ENCODE results near the gene TFF2. TPM values are rescaled to one million over a fixed set of nuclear protein-coding genes. Genes with fewer than 3 reads are reported as not detected.
A peak's percentile ranks its signal among the peaks of the same experiment; 100 is the strongest.

Gene TFF2
- total RNA-seq, 1 donor from 2014 or later, result not detected

DNA sequence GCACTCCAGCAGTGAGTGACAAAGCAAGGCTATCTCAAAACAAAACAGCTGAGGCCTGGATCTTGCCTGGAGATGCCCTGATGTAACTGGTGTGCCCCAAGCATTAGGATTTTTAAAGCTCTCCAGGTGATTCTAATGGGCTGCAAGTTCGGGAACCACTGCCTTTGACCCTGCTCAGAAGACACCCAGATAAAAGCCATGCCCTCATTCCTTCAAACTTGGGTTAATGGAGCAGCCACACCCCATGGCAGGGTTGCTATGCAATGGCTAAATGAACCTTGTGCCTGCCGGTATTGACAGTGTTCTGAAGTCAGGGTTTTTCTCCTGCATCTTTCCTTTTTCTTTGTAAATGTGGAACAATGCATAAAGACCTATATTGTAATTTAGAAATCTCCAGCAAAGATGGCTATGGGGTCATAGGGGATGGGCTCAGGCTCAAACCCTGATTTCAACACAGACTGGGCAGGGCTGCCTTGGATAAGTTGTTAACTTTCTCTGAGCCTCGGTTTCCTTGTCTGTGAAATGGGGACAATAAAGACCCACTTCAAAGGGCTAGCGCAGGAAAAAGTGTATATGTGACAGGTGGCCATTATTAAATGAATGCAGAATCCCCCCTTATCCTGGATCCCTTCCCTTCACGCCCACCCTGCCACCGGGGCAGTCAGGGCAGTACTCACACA, 36.0 kb downstream of the TFF2 start:
- ATAC-seq (ENCODE audit: poor library complexity) (no peak), DNase-seq (no peak)
- intact Hi-C loops (cut with DNase I), result no loop called here

DNA sequence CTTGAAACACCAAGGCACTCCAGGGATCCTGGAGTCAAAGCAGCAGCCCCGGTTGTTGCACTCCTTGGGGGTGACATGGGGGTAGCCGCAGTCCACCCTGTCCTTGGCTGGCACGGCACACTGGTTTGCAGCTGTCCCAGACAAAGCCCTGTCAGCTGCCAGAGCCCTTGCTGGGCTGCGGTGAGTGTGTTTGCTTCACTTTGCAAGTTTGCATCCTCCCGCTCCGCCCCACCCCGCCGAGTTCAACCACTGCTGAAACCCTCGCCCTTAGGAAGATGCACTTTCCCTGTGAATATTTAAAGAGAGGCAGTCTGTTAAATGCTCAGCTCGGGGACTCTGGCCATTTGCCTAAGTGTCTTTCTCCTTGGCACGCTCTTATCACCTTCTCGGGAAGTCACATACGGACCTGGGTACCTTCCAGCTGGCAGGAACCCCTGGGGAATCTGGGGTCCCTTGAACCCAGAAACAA, 37.3 kb downstream of the TFF2 start:
- DNase-seq, result no peak
- ATAC-seq (ENCODE audit: poor library complexity), result no peak
- intact Hi-C loops (cut with DNase I), result no loop called here

DNA sequence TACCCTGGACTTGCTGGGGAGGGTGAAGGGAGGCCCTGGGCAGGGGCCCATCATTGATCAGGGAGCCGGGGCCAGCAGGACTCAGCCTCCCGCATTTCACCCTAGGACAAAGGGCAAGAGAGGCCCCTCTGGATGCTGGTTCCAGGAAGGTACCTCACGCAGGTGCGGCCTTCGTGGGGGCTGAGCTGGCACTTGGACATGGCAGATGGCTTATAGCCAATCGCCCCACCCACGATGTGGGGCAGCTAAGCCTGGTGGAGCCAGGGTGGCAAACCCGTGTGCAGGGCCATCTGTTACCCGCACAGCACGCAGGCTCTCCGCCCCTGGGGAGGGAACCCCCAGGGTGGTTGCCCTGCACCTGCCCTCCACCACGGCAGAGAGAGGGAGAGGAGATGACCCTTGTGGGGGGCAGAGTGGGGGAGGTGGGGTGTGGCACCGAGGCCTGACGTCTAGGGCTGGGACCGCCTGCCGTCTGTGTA, 38.1 kb downstream of the TFF2 start:
- ATAC-seq (ENCODE audit: poor library complexity) (no peak), DNase-seq (no peak)
- intact Hi-C loops (cut with DNase I), result no loop called here

DNA sequence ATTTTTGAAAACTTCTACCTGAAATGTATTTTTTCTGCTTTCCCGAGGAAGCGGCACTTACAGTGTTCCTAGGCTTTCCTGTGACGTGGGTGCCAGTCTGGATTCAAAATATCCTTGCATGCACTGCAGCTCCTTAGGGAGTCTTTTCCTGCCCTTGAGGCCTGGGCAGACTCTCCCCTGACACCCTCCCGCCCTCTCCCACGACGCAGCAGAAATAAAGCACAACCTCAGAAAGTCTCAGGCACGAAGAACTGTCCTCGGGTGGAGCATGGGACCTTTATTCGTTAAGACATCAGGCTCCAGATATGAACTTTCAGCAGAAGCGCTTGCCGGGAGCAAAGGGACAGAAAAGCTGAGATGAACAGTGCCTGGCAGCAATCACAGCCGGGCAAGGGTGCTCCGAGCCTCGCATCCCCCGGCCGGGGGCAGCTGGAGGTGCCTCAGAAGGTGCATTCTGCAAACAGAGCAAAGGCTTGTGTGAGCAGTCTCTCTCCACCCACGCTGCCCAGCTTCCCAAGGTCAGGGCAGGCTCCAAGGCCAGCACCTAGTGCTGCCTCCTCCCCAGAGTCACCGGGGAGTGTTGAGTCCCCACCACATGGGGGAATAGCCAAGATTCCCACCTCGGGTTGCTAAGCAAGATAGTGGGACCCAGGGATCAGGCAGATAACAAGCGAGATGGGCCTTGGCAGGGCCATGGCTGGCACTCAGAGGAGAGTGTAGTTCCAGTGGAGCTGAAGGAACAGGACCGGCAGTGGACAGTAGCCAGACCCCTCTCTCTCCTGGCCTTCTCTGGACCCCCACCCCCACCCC, 38.8 kb downstream of the TFF2 start:
- intact Hi-C loops (cut with DNase I), result no loop called here
- ATAC-seq (ENCODE audit: poor library complexity) (no peak), DNase-seq (no peak)

DNA sequence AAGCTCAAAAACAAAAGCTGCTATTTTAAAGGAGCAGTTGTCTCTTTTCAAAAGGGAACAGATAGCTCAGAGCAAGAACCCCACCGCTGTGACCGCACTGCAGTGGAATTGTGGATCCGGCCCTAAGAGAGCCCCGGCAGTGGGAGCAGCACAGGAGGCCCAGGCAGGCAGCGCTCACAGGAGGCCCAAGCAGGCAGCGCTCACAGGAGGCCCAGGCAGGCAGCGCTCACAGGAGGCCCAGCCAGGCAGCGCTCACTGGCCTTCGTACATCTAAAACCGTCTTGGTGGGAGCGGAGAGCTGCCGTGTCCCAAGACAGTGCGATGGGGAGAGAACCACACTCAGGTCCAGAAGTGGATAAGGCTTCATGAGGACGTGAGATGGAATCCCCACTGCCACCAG, 39.6 kb downstream of the TFF2 start:
- no peak for ATAC-seq (ENCODE audit: poor library complexity)
- intact Hi-C loops (cut with DNase I), result no loop called here

DNA sequence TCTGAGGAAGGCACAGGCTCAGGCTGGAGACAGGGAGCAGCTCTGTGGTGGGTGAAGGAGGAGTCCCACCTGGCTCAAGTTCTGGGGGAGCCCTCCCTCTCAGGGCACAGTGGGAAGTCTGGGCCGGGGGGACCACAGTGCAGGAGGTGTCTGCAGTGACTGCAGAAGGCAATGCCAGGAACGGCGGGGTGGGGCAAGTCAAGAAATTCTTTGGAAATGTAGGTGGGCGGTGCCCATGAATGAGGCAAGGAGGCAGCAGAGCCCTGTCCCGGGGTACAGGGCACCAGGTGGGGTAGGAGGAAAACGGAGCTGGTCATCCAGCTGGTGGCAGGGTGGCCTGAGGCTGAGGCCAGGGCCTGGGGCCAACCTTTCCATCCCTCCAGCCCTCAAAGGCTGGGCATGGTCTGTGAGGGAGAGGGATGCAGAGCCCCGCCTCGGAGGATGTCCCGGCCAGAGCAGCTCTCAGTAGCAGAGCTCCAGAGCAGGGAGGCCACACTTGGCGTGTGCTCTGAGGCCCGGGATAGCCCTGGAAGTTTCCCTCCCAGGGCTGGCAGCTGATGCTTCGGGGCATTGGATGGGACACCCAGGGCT, 40.3 kb downstream of the TFF2 start:
- DNase-seq, result no peak
- intact Hi-C loops (cut with DNase I), result no loop called here

More for the DNA sequence above, 39.6 kb downstream of the TFF2 start:
- DNase-seq, result no peak

DNA sequence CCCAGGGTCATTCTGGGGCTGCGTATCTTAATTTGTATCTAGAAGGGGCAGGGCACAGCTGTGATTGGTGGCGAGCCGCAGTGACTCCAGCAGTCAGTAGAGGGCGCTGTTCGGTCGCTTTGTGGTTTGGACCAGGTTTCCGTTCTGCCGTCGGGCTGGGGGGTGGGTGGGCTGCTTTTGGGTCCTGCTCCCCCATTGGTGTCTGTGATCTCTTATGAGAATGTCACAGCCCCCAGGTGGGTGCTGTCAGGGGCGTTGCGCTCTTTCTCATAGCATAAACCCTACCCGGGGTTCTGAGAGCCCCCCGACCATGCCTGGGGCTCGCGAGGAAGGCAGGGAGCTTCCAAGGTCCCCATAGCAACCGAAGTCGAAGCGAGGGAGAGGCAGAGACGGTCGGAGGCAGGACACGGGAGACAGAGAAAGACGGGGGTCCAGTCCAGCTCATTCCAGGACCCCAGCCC, 41.0 kb downstream of the TFF2 start:
- intact Hi-C loops (cut with DNase I), result no loop called here
- ATAC-seq (ENCODE audit: poor library complexity) (peak; percentile 52), DNase-seq (no peak)

More for the DNA sequence above, 40.3 kb downstream of the TFF2 start:
- ATAC-seq (ENCODE audit: poor library complexity), result no peak

DNA sequence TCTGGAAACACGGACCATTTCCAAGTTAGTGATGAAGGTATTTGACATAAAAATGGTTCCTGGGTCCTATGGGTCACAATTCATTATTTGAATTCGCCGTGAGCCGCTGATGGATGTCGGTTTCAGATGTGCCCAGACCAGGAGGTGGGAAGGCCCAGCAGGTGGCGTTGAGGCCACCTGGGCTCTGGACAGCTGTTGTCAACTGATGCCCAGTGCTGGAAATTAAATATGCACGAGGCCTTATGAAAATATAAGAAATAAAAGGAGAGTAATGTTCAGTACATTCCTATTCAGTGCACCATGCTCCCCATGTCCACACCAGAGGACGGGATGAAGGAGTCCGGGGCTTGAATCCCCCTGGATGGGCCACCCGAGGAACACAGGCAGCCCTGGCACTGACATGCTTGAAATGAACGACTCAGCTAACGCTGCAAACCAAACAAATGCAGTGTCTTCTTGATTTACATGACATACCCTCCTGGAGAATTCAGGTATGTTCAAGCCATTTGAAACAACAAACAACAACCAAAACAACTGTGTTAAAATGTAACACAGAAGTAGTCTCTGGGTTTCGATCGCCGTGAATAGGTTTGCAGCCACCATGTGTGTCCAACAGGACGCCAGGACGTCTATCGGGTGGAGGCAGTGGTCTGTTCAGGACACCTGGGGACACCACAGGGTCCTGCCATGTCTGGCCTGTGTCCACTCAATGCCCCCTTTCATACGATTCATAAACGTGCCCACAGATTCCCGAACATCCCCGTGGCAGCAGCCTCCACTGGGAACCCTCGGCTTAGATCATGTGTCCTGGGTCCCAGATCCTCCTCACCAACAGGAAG, 41.7 kb downstream of the TFF2 start:
- no peak for DNase-seq
- intact Hi-C loops (cut with DNase I), result no loop called here
- ATAC-seq (ENCODE audit: poor library complexity), result no peak

DNA sequence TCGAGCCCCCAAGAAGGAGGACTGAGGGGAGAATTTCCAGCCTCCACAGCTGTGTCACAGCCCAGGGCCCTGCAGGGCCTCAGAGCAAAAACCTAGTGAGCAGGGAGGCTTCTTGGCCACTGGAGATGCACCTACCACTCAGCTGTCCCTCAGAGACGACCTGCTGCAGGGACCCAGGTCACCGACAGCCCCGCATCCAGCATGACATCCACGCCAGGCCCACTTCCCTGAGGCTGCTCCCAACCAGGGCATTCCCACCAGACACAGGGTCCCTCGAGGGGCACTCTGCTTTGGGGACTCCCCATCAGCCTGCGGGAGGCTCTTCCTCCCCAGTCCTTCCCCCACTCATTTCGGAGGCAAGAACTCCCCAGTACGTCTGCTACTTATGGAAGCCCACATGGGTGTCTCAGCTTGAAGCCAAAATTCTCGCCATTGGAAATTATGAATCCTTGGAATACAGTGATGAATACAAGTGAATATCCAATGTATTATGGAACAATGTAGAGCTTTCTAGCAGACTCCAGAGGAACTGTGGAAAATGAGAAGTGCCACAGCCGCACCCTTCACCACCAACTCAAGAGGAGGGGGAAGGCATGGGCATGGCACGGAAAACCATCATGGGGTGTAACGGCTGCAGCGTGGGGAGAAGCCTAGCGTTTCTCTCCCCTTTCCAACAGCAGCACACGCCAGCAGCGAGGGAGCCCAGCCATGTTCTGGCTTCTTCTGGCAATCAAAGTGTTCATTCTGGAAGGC, 42.5 kb downstream of the TFF2 start:
- ATAC-seq (ENCODE audit: poor library complexity), result no peak
- intact Hi-C loops (cut with DNase I), result no loop called here
- DNase-seq, result no peak

DNA sequence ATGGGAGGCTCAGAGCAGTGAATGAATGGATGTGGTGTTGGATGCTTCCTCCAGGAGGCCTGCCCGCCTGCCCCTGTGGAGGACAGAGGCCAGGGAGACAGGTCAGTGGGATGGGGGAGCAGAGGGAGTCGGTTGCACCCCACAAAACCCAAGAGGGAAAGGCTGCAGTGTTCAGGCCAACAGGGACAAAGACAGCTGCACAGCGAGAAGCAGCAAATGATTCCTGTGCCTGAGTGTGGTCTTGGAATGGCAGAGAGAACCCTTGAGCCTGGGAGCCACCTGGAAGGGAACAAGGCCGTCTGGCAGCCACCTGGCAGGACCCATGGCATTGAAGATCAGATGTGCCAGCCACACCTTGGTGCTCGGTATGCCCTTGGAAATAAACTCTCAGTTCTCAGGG, 43.7 kb downstream of the TFF2 start:
- DNase-seq (no peak), ATAC-seq (ENCODE audit: poor library complexity) (no peak)
- intact Hi-C loops (cut with DNase I), result no loop called here

DNA sequence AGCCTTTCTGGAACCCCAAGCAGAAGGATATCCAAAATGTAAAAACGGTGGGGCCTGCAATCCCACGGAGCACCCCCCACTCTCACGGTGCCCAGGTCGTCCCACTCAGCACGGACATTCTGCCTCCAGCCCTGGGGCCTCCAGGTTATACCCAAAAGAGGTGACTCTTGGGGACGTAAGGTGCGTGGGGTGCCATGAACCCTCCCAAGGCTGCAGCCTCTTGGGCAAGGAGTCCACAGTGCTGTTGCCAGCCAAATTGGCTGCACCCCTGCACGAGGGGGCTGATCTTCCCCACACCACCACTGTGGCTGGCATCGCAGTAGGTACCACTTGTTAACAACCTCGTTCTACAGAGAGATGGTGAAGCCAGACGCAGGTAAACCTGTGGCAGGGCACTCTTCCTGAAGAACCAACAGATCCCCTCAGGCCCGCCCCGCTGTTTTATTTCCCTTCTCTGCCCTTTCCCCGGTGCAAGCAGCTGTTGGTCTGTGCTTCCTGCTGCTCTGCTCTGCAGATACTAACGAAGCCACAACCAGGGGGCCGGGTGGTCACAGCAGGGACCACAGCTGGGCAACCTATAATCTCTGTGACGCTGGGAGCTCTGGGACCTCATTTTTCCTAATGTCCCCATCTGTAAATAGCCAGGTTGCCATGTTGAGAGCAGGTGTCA, 44.3 kb downstream of the TFF2 start:
- ATAC-seq (ENCODE audit: poor library complexity), result no peak
- no peak for DNase-seq
- intact Hi-C loops (cut with DNase I), result no loop called here

DNA sequence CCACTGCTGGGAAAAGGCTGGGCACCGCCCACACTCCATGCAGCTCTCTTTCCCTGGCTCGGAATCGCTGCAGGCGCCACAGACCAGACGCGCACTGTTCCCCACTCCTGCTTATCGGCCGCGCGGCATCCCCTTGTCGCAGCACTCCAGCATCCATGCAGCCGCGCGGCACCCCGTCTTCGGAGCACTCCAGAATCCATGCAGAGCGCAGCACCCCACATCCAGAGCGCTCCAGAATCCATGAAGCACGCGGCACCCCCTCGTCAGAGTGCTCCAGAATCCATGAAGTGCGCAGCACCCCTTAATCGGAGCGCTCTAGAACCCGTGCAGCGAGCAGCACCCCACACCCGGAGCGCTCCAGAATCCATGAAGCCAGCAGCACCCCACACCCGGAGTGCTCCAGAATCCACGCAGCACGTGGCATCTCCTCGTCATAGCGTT, 45.1 kb downstream of the TFF2 start:
- no peak for DNase-seq
- intact Hi-C loops (cut with DNase I), result no loop called here
- ATAC-seq (ENCODE audit: poor library complexity), result no peak

DNA sequence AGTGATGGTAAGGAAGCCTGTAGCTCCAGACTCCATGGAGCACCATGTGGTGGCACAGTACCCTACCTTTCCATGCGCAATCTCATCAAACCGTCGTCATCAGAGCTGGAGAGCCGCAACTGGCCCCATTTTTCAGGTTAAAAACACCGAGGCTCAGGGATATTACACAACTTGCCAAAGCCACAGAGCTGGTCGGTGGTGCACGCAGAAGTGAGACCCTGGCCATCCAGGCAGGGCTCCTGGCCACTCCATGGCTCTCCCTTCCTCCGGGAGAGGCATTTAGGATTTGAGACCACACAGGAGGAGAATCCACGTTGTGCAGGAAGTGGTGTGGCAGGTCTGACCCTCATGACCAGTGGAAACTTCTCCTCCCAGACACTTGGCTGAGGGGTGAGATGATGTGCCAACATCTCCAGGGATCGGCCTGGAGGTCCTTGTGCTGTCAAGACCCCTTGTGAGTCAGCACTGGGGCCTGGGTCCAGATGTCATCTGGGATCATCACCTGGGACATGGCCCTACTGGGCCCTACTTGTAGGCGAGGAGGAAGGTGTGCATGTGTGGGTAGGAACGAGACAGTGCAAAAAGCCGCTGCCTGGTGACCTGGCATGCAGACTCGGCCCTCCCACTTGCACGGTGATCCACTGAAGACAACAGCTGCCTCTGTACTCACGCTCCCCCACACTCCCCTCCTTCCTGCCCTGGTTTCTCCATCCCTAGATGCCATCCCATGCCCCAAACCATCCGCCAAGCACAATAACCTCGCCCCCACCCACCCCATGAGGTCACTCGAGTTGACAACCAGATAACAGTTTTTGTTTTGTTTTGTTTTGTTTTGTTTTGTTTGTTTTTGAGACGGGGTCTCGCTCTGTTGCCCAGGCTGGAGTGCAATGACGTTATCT, 46.0 kb downstream of the TFF2 start:
- intact Hi-C loops (cut with DNase I), result no loop called here
- DNase-seq, result peak; percentile 39
- no peak for ATAC-seq (ENCODE audit: poor library complexity)

DNA sequence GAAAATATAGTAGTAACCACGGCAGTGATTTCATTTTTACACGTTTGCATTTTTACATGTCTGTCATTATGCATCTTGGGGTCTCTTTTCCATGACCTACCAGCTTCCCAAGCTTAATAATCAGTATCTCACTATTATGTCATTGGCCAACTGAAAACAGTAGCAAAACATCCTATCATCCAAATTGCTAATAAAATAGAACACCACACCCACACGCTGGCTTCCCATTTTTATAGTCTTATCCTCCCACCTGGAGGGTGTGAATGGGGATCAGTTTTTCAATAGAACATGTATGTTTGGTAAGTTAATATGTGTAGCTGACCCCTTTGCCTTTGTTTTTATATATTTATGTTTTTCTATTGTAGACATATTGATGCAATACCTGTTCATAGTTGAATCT, 47.4 kb downstream of the TFF2 start:
- no peak for DNase-seq
- intact Hi-C loops (cut with DNase I), result no loop called here

DNA sequence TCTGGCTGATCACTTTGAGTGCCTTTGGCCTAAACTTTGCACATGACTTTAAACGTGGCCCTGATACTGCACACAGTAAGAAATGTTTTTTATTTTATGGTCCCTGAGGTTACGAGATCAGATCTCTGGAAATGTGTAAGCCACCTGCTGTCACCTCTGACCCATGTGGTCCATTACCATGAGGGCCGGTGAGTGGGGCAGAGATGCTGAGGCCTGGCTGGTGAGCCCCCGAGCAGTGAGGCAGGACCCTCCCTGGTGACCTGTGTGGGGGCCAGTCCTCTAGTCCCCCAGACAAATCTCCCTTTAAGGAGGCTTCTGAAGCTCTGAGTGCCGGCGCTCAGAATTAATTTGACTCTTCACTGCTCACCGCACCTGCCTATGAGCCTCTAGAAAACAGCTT, 48.0 kb downstream of the TFF2 start:
- ATAC-seq (ENCODE audit: poor library complexity) (no peak), DNase-seq (no peak)
- intact Hi-C loops (cut with DNase I), result no loop called here

More for the DNA sequence above, 47.4 kb downstream of the TFF2 start:
- no peak for ATAC-seq (ENCODE audit: poor library complexity)

DNA sequence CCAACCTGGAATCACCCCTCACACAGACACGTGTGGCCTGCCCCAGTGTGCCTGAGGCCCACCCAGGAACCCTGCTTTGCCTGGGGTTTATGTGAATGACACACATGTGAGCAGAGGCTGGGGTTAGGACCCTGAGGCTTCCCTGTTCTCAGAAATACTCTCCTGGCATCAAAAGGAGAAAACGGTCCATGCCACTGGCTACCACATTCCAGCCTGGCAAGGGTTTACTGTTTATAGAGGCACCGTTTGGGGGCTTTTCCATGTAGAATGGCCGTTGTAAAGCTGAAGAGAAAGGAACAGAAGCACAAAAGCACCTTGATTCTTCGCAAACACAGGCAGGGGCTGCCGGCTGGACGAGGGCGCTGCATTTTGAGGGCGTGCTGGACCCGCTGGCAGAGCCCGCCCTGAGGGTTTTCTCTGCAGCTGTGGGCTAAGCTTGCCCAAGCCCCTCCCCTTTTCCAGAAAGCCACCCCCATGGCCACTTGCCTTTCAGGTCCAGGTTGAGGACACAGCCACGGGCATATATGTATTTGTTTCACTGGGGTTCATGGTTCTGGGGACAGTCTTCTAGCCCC, 48.6 kb downstream of the TFF2 start:
- ATAC-seq (ENCODE audit: poor library complexity), result no peak
- peak; percentile 26 for DNase-seq
- intact Hi-C loops (cut with DNase I), result no loop called here

All from Right ventricle myocardium superior (tissue), 1 donor.